ENCODE measurements around the gene MTM1. TPM values are rescaled to one million over a fixed set of nuclear protein-coding genes. Genes with fewer than 3 reads are reported as not detected.

Gene MTM1
- total RNA-seq, 1 experiment from 2014 or later: 11.6 TPM

DNA sequence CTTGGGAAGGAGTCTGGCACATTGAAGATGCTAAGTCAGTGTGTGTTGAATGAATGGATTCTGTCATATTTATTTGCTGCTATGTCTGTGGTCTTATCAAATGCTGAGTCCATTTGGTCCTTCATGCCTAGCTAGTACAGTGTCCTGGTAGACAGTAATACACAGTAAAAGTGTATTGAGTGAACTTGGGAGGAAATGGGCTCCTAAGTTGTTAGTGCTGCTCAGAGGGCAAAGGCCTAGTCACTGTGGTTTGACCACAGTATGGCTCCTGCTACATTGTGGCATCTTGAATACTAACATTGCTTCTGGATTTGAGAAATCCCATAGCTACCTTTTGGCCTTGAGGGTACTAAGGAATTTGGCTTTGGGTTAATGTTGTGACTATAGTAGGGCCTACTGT, 33.9 kb downstream of the MTM1 start:
- H3K9me3 Mint-ChIP-seq (ENCODE audit: unreplicated experiment): peaks cover 21% of the 10 kb centered on the region
- BruUV-seq (replicated peaks): no TSS peak

DNA sequence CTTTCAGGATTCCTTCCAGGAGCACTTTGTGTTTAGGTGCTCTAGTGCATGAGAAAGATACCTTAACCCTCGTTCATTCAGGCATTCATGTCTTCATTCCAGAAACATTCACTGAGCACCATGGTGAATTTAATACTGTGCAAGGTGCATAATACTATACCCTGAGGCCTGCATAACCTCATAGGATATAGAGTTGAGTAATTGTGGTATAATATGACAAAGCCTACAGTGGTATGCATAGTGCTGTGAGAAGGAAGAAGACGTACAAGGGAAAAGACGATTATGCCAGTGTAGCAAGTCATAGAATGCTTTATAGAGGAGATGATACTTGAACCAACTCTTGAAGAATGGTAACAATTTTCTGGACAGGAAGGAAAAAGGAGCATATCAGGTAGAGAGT, 34.3 kb downstream of the MTM1 start:
- DNase-seq (ENCODE audit: unreplicated experiment): no peak
- BruUV-seq (replicated peaks): no TSS peak
- H3K9me3 Mint-ChIP-seq (ENCODE audit: unreplicated experiment): peaks cover 21% of the 10 kb centered on the region

More for the DNA sequence above, 33.9 kb downstream of the MTM1 start:
- ChIA-PET POLR2A (no interaction called here), CTCF (interaction anchor here (1.2 kb wide), 1 partner anchor 639 kb away, joined by 3 read pairs; no protein-coding TSS in a partner anchor)
- no peaks in the 10 kb centered on the region for H3K4me1 Mint-ChIP-seq (ENCODE audit: insufficient read depth, unreplicated experiment)
- no peak for DNase-seq (ENCODE audit: unreplicated experiment)
- intact Hi-C loops (cut with micrococcal nuclease): no loop called here
- no peak overlapping the region for H3K4me3 Mint-ChIP-seq (ENCODE audit: unreplicated experiment)
- TF ChIP-seq, protein P1, sequence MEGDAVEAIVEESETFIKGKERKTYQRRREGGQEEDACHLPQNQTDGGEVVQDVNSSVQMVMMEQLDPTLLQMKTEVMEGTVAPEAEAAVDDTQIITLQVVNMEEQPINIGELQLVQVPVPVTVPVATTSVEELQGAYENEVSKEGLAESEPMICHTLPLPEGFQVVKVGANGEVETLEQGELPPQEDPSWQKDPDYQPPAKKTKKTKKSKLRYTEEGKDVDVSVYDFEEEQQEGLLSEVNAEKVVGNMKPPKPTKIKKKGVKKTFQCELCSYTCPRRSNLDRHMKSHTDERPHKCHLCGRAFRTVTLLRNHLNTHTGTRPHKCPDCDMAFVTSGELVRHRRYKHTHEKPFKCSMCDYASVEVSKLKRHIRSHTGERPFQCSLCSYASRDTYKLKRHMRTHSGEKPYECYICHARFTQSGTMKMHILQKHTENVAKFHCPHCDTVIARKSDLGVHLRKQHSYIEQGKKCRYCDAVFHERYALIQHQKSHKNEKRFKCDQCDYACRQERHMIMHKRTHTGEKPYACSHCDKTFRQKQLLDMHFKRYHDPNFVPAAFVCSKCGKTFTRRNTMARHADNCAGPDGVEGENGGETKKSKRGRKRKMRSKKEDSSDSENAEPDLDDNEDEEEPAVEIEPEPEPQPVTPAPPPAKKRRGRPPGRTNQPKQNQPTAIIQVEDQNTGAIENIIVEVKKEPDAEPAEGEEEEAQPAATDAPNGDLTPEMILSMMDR (IDR thresholded peaks at IDR 0.05; ENCODE audit: unreplicated experiment): no peak
- no peak overlapping the region for H3K27ac Mint-ChIP-seq (ENCODE audit: low read depth, unreplicated experiment)
- peaks cover 29% of the 10 kb centered on the region for H3K27me3 Mint-ChIP-seq (ENCODE audit: insufficient read depth, unreplicated experiment)
- H3K36me3 Mint-ChIP-seq (ENCODE audit: insufficient read depth, unreplicated experiment): peaks cover 17% of the 10 kb centered on the region

DNA sequence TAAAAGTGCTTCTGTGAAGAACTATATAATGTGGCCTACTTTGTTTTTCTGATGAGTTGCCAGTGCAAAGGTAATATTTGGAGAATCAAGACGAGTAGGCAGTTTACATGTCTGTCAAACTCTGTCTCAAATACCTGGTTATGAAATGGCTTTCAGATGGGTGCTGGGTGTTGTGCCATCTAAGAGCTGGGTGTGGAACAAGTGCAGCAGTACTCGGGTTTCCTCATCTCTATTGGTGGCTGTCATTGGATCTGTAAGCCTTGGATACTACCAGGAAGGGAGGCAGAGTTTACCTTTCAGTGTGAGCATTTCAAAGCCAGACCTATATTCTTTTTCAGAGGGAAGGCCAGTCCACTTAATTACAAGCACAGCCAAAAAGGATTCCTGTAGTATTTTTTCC, 37.2 kb downstream of the MTM1 start:
- CTCF ChIA-PET: interaction anchor here (0.8 kb wide), 1 partner anchor 91 kb away, joined by 3 read pairs; no protein-coding TSS in a partner anchor
- intact Hi-C loops (cut with micrococcal nuclease): no loop called here
- Mint-ChIP-seq H3K4me1 (ENCODE audit: insufficient read depth, unreplicated experiment) (no peaks in the 10 kb centered on the region), H3K4me3 (ENCODE audit: unreplicated experiment) (no peak overlapping the region), H3K9me3 (ENCODE audit: unreplicated experiment) (peaks cover 21% of the 10 kb centered on the region), H3K27me3 (ENCODE audit: insufficient read depth, unreplicated experiment) (peaks cover 49% of the 10 kb centered on the region), H3K27ac (ENCODE audit: low read depth, unreplicated experiment) (no peak overlapping the region), H3K36me3 (ENCODE audit: insufficient read depth, unreplicated experiment) (no peaks in the 10 kb centered on the region)
- BruUV-seq (replicated peaks): no TSS peak
- POLR2A ChIA-PET: no interaction called here
- DNase-seq (ENCODE audit: unreplicated experiment): no peak
- TF ChIP-seq, protein P1 (IDR thresholded peaks at IDR 0.05; ENCODE audit: unreplicated experiment): no peak

More for the DNA sequence above, 34.3 kb downstream of the MTM1 start:
- ChIA-PET POLR2A (interaction anchor here (1.3 kb wide), 1 partner anchor 13 kb away, joined by 3 read pairs; no protein-coding TSS in a partner anchor), CTCF (interaction anchor here (0.8 kb wide), 1 partner anchor 8 kb away, joined by 3 read pairs; no protein-coding TSS in a partner anchor)
- H3K27me3 Mint-ChIP-seq (ENCODE audit: insufficient read depth, unreplicated experiment): peaks cover 33% of the 10 kb centered on the region
- no peak overlapping the region for H3K4me3 Mint-ChIP-seq (ENCODE audit: unreplicated experiment)
- intact Hi-C loops (cut with micrococcal nuclease): no loop called here
- H3K27ac Mint-ChIP-seq (ENCODE audit: low read depth, unreplicated experiment): no peak overlapping the region
- TF ChIP-seq, protein P1 (IDR thresholded peaks at IDR 0.05; ENCODE audit: unreplicated experiment): no peak
- H3K4me1 Mint-ChIP-seq (ENCODE audit: insufficient read depth, unreplicated experiment): no peaks in the 10 kb centered on the region
- H3K36me3 Mint-ChIP-seq (ENCODE audit: insufficient read depth, unreplicated experiment): peaks cover 15% of the 10 kb centered on the region

GRCh38 chrX:150607201-150607600, 38.8 kb downstream of the MTM1 start:
- Mint-ChIP-seq H3K4me3 (ENCODE audit: unreplicated experiment) (no peak overlapping the region), H3K36me3 (ENCODE audit: insufficient read depth, unreplicated experiment) (no peaks in the 10 kb centered on the region), H3K9me3 (ENCODE audit: unreplicated experiment) (peaks cover 21% of the 10 kb centered on the region), H3K27ac (ENCODE audit: low read depth, unreplicated experiment) (no peak overlapping the region), H3K27me3 (ENCODE audit: insufficient read depth, unreplicated experiment) (peaks cover 49% of the 10 kb centered on the region), H3K4me1 (ENCODE audit: insufficient read depth, unreplicated experiment) (no peaks in the 10 kb centered on the region)
- TF ChIP-seq, protein P1 (IDR thresholded peaks at IDR 0.05; ENCODE audit: unreplicated experiment): no peak
- POLR2A ChIA-PET: interaction anchor here (0.7 to 0.8 kb wide), 2 partner anchors 9 to 12 kb away, joined by 3 read pairs; no protein-coding TSS in a partner anchor
- intact Hi-C loops (cut with micrococcal nuclease): no loop called here
- no TSS peak for BruUV-seq (replicated peaks)
- CTCF ChIA-PET: no interaction called here
- no peak for DNase-seq (ENCODE audit: unreplicated experiment)

Data from MCF 10A (cell line).